HL-60/S4 treated with retinoic acid at 250 ng/mL for 4 days and 3 days (cell line): ENCODE data around the gene ARHGAP24.
"Not testable (repeated sequence)": the region's sequence is repeated elsewhere in the genome, so short reads cannot be mapped to it uniquely, and the experiment has no call there.

Experiments
- in situ Hi-C: fragments of 300-500 bp; cut with MboI; formaldehyde crosslinking; loops from 2 replicates; pipeline ENCODE4 v1.7.0; 2022; ENCODE audit warnings: low sequenced_read_pairs

Gene ARHGAP24

GRCh38 chr4:85482010-85482738 is 7.2 kb downstream of the ARHGAP24 start:
- in situ Hi-C loops: no loop called here

GRCh38 chr4:85486425-85487086 is 11.6 kb downstream of the ARHGAP24 start:
- in situ Hi-C loops: no loop called here

- in situ Hi-C loops: no loop called here
Measured at GRCh38 chr4:85488416-85488815, 13.5 kb downstream of the ARHGAP24 start.

DNA sequence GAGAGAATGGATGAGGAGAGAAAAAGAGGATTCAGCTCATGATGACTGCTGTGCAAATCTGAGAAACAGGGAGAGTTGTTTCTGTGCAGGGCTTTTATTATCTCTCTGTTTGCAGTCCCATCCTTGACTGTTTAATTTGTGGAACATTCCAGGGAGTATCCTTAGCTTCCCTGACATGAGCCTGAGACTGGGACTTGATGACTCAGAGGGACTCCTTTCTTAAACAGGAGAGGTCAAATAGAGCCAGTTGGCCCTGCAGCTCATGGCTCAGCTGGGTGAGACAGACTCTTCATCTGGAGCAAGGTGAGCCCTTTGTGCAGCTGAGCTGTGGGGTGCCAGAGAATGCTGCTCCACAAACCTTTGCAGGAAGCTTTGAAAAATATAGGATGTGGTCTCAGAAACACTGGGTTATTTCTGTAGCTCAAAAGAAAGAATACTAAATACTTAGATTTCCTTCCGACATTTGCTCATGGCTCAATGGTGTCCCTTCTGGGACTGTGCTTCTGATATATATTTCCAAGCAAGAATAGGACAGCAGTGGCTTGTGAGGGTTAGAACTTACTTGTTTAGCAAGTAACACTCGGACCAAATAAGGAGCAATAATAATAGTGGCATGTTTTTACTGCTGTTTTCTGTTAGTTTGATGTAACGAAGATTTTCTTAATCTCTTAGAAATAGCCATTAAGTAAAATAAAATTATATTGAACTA is 14.5 kb downstream of the ARHGAP24 start:
- in situ Hi-C loops: no loop called here

- in situ Hi-C loops: no loop called here
Measured at GRCh38 chr4:85491527-85491926, 16.6 kb downstream of the ARHGAP24 start.

- in situ Hi-C loops: no loop called here
Measured at GRCh38 chr4:85492336-85492735, 17.4 kb downstream of the ARHGAP24 start.

DNA sequence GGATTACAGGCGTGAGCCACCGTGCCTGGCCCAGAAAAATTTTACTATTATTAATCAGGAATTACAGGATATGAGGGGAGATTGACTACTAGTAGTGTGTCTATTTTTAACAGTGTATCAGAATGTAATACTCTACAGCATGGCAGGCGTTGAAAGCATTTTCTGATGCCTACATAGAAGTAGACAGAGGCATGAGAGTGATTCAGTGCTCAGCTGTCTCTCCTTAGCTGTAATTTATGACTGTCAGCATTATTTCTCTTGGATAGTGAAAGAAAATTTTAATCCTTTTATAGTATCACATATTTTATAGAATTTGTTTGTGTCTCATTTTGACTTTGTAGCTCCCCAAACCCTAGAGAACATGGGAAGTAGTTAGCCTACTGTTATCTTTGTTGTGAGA is 20.7 kb downstream of the ARHGAP24 start:
- in situ Hi-C loops: no loop called here

DNA sequence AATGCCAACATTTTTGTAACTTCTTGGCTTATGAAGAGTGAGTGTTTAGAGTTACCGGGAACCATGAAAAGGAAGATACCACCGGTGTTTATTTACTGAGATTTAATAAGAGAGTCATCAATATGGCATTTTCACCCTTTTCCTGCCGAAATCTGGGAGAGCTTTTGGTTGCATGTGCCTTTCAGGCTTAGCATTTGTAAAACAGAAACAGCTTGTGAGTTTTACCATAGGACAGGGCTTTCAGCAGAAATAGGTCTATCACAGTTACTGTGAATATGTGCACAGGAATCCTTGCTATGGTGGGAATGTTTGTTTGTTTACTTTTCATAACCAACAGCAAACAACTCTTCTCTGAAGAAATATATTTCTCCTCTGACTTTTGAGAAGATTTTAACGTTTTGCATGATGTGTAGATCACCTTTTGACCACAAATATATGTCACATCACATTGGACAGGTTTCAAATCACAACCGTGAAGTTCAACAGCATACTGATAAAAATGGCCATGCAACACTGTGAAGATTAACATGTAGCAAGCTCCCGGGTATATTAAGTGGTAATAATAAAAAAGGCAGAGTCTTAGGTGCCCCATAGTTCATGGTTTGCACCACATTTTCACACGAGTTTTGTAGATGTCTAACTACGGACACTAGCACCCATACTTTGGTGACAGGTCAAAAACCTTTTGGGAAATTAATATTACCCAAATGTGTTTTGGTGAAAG is 21.3 kb downstream of the ARHGAP24 start:
- in situ Hi-C loops: no loop called here

DNA sequence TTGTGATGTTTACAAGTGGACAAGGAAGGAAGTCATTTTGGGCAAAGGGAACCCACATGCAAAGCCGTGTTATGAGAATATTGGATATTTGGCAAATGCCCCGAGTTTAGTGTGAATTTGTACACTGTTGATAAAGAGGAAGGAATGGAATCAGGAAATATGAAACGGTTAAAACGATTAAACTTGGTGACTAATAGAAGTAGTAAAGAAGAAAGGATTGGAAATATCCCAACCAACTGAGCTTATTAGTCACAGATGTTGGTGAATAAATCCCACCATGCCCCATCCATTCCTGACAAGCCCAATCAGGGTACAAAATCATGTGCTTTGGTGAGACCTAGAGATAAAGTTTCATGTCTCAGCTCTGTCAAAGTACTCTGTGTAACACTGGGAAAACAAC is 22.0 kb downstream of the ARHGAP24 start:
- in situ Hi-C loops: no loop called here

DNA sequence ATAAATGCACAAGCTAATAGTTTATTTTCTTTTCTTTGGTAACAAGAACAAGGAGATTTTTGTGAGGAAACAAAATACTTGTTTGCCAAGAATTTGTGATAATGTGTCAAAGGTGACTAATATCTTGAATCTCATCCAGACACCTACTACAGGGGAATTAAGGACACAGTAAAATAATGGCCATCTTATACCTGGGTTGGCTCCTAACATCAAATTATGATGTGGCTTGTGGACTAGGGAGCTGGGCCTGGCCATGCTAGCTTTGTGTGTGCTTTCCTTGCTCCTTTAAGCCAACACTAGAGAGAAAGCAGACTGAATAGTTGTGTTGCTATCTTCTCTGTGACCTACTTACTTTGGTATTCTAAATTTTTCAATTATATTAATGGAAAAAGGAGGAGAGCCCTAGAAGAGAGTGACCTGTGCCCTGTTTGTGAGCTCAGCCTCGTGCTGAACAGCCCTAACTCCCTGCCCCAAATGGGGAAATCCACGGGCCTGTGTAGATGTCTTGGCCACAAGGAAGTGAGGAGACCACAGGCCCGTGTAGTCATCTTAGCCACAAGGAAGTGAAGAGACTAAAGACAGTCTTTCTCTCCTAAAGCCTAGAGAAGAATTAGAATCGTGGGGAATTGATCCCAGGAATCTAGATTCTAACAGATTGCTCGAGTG is 23.3 kb downstream of the ARHGAP24 start:
- in situ Hi-C loops: no loop called here

GRCh38 chr4:85499573-85499972 is 24.6 kb downstream of the ARHGAP24 start:
- in situ Hi-C loops: no loop called here

- in situ Hi-C loops: no loop called here
Measured at GRCh38 chr4:85500110-85500867, 25.3 kb downstream of the ARHGAP24 start.

- in situ Hi-C loops: not testable (repeated sequence)
Measured at GRCh38 chr4:85501145-85501544, 26.2 kb downstream of the ARHGAP24 start.

- in situ Hi-C loops: no loop called here
Measured at GRCh38 chr4:85508654-85509053, 33.7 kb downstream of the ARHGAP24 start.

GRCh38 chr4:85509882-85510631 is 35.1 kb downstream of the ARHGAP24 start:
- in situ Hi-C loops: no loop called here

DNA sequence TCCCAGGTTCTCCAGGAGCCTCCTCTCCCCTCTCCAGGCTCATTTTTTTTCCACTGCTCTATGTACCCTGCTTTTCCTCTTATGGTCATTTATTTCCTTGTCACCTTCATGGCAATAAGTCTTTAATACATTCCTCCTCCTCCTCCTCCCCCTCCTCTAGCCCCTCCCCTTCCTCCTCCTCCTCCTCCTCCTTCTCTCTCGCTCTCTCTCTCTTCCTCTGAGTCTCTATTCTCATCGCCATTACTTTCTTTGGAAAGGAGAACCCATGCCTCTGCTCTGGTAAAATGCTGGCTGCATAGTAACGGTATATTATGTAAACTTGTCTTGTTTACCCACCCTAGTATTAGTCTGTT is 35.7 kb downstream of the ARHGAP24 start:
- in situ Hi-C loops: no loop called here

GRCh38 chr4:85512446-85513205 is 37.7 kb downstream of the ARHGAP24 start:
- in situ Hi-C loops: no loop called here

DNA sequence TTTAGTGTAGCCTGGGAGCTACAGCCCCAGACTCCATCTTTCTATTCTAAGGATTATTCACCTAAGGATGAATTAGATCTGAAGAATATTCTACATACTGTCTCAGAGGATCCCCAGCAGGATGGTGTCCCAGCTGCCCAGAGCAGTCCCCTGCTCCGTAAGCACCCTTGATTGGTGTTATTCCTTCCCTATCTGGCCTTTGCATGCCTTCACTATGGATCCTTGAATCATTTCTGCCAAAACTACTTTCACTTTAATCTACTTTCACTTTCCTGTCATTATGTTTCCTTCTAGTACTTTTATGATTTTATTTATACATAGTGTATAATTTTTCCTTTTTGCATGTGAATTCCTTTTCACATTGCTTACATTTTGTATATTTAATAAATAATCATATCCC is 39.2 kb downstream of the ARHGAP24 start:
- in situ Hi-C loops: no loop called here

DNA sequence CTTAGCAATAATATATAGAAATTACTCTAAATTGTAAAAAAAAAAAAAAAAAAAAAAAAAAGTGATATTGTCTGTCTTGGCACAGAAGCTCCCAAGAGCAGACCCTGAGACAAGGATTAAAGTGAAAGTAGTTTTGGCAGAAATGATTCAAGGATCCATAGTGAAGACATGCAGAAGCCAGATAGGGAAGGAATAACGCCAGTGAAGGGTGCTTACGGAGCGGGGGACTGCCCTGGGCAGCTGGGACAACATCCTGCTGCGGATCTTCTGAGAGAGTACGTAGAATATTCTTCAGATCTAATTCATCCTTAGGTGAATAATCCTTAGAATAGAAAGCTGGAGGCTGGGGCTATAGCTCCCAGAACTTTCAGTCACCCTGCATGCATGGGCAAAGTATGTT is 39.8 kb downstream of the ARHGAP24 start:
- in situ Hi-C loops: no loop called here
